ENCODE results near the gene TRHDE.

TRHDE gene

GRCh38 chr12:72272091-72272661, at the start of gene TRHDE:
TRHDE (plus strand) TSS chr12:72272370; CDS start chr12:72272644, 274 bp downstream.
- DNase-seq (ENCODE audit: low spot score), result peak; percentile 62

GRCh38 chr12:72226510-72226909, 45.7 kb upstream of the TRHDE start:
- no peak for DNase-seq (ENCODE audit: low spot score)

GRCh38 chr12:72228424-72228823, 43.7 kb upstream of the TRHDE start:
- DNase-seq (ENCODE audit: low spot score), result no peak

GRCh38 chr12:72230589-72230988, 41.6 kb upstream of the TRHDE start:
- peak; percentile 32 for DNase-seq (ENCODE audit: low spot score)

- no peak for DNase-seq (ENCODE audit: low spot score)
Observed at GRCh38 chr12:72234886-72235285, 37.3 kb upstream of the TRHDE start.

- DNase-seq (ENCODE audit: low spot score), result no peak
Observed at GRCh38 chr12:72236071-72236705, 36.0 kb upstream of the TRHDE start.

- no peak for DNase-seq (ENCODE audit: low spot score)
Observed at GRCh38 chr12:72241552-72241951, 30.6 kb upstream of the TRHDE start.

GRCh38 chr12:72242946-72243345, 29.2 kb upstream of the TRHDE start:
- DNase-seq (ENCODE audit: low spot score), result no peak

GRCh38 chr12:72246370-72246769, 25.8 kb upstream of the TRHDE start:
- no peak for DNase-seq (ENCODE audit: low spot score)

GRCh38 chr12:72250346-72250745, 21.8 kb upstream of the TRHDE start:
- DNase-seq (ENCODE audit: low spot score), result no peak

GRCh38 chr12:72256725-72257124, 15.4 kb upstream of the TRHDE start:
- DNase-seq (ENCODE audit: low spot score), result no peak

GRCh38 chr12:72261885-72262284, 10.3 kb upstream of the TRHDE start:
- DNase-seq (ENCODE audit: low spot score), result no peak

GRCh38 chr12:72264548-72265175, 7.5 kb upstream of the TRHDE start:
- DNase-seq (ENCODE audit: low spot score), result no peak

GRCh38 chr12:72267974-72268373, 4.2 kb upstream of the TRHDE start:
- DNase-seq (ENCODE audit: low spot score), result no peak

- DNase-seq (ENCODE audit: low spot score), result no peak
Observed at GRCh38 chr12:72268386-72268785, 3.8 kb upstream of the TRHDE start.

GRCh38 chr12:72269491-72269890, 2.7 kb upstream of the TRHDE start:
- no peak for DNase-seq (ENCODE audit: low spot score)

- DNase-seq (ENCODE audit: low spot score), result no peak
Observed at GRCh38 chr12:72270246-72270645, 1.9 kb upstream of the TRHDE start.

- DNase-seq (ENCODE audit: low spot score), result no peak
Observed at GRCh38 chr12:72270961-72271360, 1.2 kb upstream of the TRHDE start.

- DNase-seq (ENCODE audit: low spot score), result peak; percentile 47
Observed at GRCh38 chr12:72271451-72272090, 599 bp upstream of the TRHDE start.

- DNase-seq (ENCODE audit: low spot score), result peak; percentile 67
Observed at GRCh38 chr12:72272731-72273498, 745 bp downstream of the TRHDE start.

- DNase-seq (ENCODE audit: low spot score), result no peak
Observed at GRCh38 chr12:72273499-72273837, 1.3 kb downstream of the TRHDE start.

- DNase-seq (ENCODE audit: low spot score), result peak; percentile 30
Observed at GRCh38 chr12:72273851-72274351, 1.7 kb downstream of the TRHDE start.

Measured in AG08396 (cell line).